DOHH2 (cell line): ENCODE data around the gene GNAO1.
"Not testable (repeated sequence)": the region's sequence is repeated elsewhere in the genome, so short reads cannot be mapped to it uniquely, and the experiment has no call there.

Experiments
- CTCF ChIP-seq: fragments of 200-600 bp; sonication (generic); IDR thresholded peaks from one replicate; pipeline ENCODE4 v1.5.1; 2014; ENCODE audit warnings: antibody characterized with exemption, mild to moderate bottlenecking, low read depth, low read length; ENCODE audit not compliant: poor library complexity, severe bottlenecking
- EZH2phosphoT487 ChIP-seq: fragments of 200-600 bp; sonication (generic); IDR thresholded peaks from 2 replicates; pipeline ENCODE4 v1.6.1; 2017; ENCODE audit warnings: borderline replicate concordance, mild to moderate bottlenecking, antibody characterized with exemption, low read length, moderate library complexity, mixed read lengths

GRCh38 chr16:56375792-56376191 lies 184.5 kb downstream of the GNAO1 start:
- TF ChIP-seq CTCF, EZH2phosphoT487: not testable (repeated sequence)
